K562 treated with DMSO at 1 percent for 24 hours (cell line): ENCODE results near the gene SPIRE1. TPM values are rescaled to one million over a fixed set of nuclear protein-coding genes. Genes with fewer than 3 reads are reported as not detected.

ENCODE experiments used
- total RNA-seq: library from RNA; unstranded; fragments of 300-600 nt; gene quantifications from 2 replicates; pipeline ENCODE4 v1.2.3, GENCODE V29; 2022; ENCODE audit warnings: low read depth; ENCODE audit not compliant: insufficient read depth

SPIRE1 gene
- 11.8 and 13.9 TPM in 2 replicates for total RNA-seq

GRCh38 chr18:12657684-12658425 lies at the start of gene SPIRE1:
Gene SPIRE1, minus strand, starts transcription at chr18:12658107. Its CDS starts 241 bp downstream, at chr18:12657866.

GRCh38 chr18:12702221-12703095 lies 44.6 kb upstream of the SPIRE1 start, which contains the start of the genes CEP76 and PSMG2:
Gene CEP76, minus strand, starts transcription at chr18:12702723. Its CDS starts 175 bp downstream, at chr18:12702548.
Gene PSMG2, plus strand, starts transcription at chr18:12703042. Its CDS starts 66 bp downstream, at chr18:12703108.

Other genes starting within 250 kb of the SPIRE1 start
- gene CEP76, start 44.6 kb upstream of the SPIRE1 start, total RNA-seq: 10.1 and 12.3 TPM in 2 replicates
- 52.1 and 58.3 TPM in 2 replicates for gene PSMG2, start 44.9 kb upstream of the SPIRE1 start, total RNA-seq
- 20.3 and 21.6 TPM in 2 replicates for gene PTPN2, start 226.1 kb upstream of the SPIRE1 start, total RNA-seq